Islet precursor cell (in vitro differentiated cells): ENCODE measurements around the gene FLYWCH2.
A peak's percentile ranks its signal among the peaks of the same experiment; 100 is the strongest.

Experiments
- DNase-seq: peaks from one replicate; pipeline ENCODE4 v3.0.0-alpha.2; 2018

The FLYWCH2 gene

GRCh38 chr16:2882650-2883457 lies at the start of gene FLYWCH2:
Gene FLYWCH2 (plus strand): TSS chr16:2883215. CDS start chr16:2896450, 13,235 bp downstream.
- DNase-seq: peak; percentile 99

GRCh38 chr16:2833776-2834175 lies 49.2 kb upstream of the FLYWCH2 start:
- no peak for DNase-seq

GRCh38 chr16:2834968-2835367 lies 48.0 kb upstream of the FLYWCH2 start:
- DNase-seq: no peak

GRCh38 chr16:2835638-2836493 lies 47.1 kb upstream of the FLYWCH2 start:
- DNase-seq: peak; percentile 99

GRCh38 chr16:2836646-2837508 lies 46.1 kb upstream of the FLYWCH2 start:
- DNase-seq: no peak

- DNase-seq: peak; percentile 93
Measured at GRCh38 chr16:2838928-2839327, 44.1 kb upstream of the FLYWCH2 start.

- peak; percentile 24 for DNase-seq
Measured at GRCh38 chr16:2839650-2840450, 43.2 kb upstream of the FLYWCH2 start.

- DNase-seq: peak; percentile 33
Measured at GRCh38 chr16:2840914-2841313, 42.1 kb upstream of the FLYWCH2 start.

- DNase-seq: peak; percentile 45
Measured at GRCh38 chr16:2841606-2842339, 41.2 kb upstream of the FLYWCH2 start.

GRCh38 chr16:2842340-2843000 lies 40.5 kb upstream of the FLYWCH2 start:
- DNase-seq: peak; percentile 58

GRCh38 chr16:2843526-2843925 lies 39.5 kb upstream of the FLYWCH2 start:
- DNase-seq: no peak

- no peak for DNase-seq
Measured at GRCh38 chr16:2845116-2845515, 37.9 kb upstream of the FLYWCH2 start.

- DNase-seq: peak; percentile 37
Measured at GRCh38 chr16:2846511-2847310, 36.3 kb upstream of the FLYWCH2 start.

- DNase-seq: peak; percentile 50
Measured at GRCh38 chr16:2848933-2849725, 33.9 kb upstream of the FLYWCH2 start.

- no peak for DNase-seq
Measured at GRCh38 chr16:2852003-2852730, 30.8 kb upstream of the FLYWCH2 start.

GRCh38 chr16:2852731-2853507 lies 30.1 kb upstream of the FLYWCH2 start:
- no peak for DNase-seq

GRCh38 chr16:2853531-2854073 lies 29.4 kb upstream of the FLYWCH2 start:
- no peak for DNase-seq
